ENCODE measurements around the gene CELF2. TPM values are rescaled to one million over a fixed set of nuclear protein-coding genes. Genes with fewer than 3 reads are reported as not detected.

CELF2 gene
- polyA plus RNA-seq, 1 donor from 2014 or later, result 55.5 TPM

- Histone ChIP-seq H3K9me3 (ENCODE audit: low read length) (no peaks in the 10 kb centered on the region), H4K20me1 (ENCODE audit: insufficient read depth) (no peaks in the 10 kb centered on the region), H3K9ac (ENCODE audit: low read length) (no peak overlapping the region), H3K79me2 (replicated peaks; ENCODE audit: insufficient read depth, low read length) (no peaks in the 10 kb centered on the region), H3F3A (ENCODE audit: insufficient read depth, low read length, poor library complexity, severe bottlenecking) (no peaks in the 10 kb centered on the region), H2AFZ (ENCODE audit: low read depth, low read length) (no peak overlapping the region), H3K27ac (ENCODE audit: low read length) (no peak overlapping the region), H3K4me2 (ENCODE audit: low read length) (no peak overlapping the region), H3K4me3 (ENCODE audit: low read length) (no peak overlapping the region), H3K36me3 (ENCODE audit: insufficient read depth, low read length) (peaks cover 3% of the 10 kb centered on the region), H3K27me3 (ENCODE audit: insufficient read depth, low read depth, low read length) (no peaks in the 10 kb centered on the region), H3K9me2 (ENCODE audit: insufficient read depth, low read length) (no peaks in the 10 kb centered on the region)
- TF ChIP-seq SMC3 (conservative IDR thresholded peaks at IDR 0.05; ENCODE audit: poor library complexity) (no peak), EP300 (conservative IDR thresholded peaks at IDR 0.05; ENCODE audit: poor library complexity, severe bottlenecking) (no peak), REST (IDR thresholded peaks at IDR 0.05; ENCODE audit: borderline replicate concordance) (no peak), MXI1 (conservative IDR thresholded peaks at IDR 0.05; ENCODE audit: poor library complexity, severe bottlenecking) (no peak), TAF1 (IDR thresholded peaks at IDR 0.05; ENCODE audit: low read depth) (no peak), EZH2 (IDR thresholded peaks at IDR 0.05; ENCODE audit: borderline replicate concordance, insufficient read depth, low read length, poor library complexity, severe bottlenecking) (no peak), CTCF (IDR thresholded peaks at IDR 0.05; ENCODE audit: poor library complexity, severe bottlenecking) (no peak), RAD21 (conservative IDR thresholded peaks at IDR 0.05) (no peak), POLR2AphosphoS5 (IDR thresholded peaks at IDR 0.05) (no peak)
Observed at GRCh38 chr10:11335167-11335652, 317.5 kb downstream of the CELF2 start.

- H3K9me2 ChIP-seq (ENCODE audit: insufficient read depth, low read length), result no peaks in the 10 kb centered on the region
- no peak overlapping the region for H3K4me2 ChIP-seq (ENCODE audit: low read length)
- H3K27me3 ChIP-seq (ENCODE audit: insufficient read depth, low read depth, low read length), result no peaks in the 10 kb centered on the region
- H3K27ac ChIP-seq (ENCODE audit: low read length), result peak overlapping the region; percentile 59
- H3K9me3 ChIP-seq (ENCODE audit: low read length), result no peaks in the 10 kb centered on the region
- no peaks in the 10 kb centered on the region for H3K79me2 ChIP-seq (replicated peaks; ENCODE audit: insufficient read depth, low read length)
- peaks cover 3% of the 10 kb centered on the region for H3K36me3 ChIP-seq (ENCODE audit: insufficient read depth, low read length)
- H3K9ac ChIP-seq (ENCODE audit: low read length), result no peak overlapping the region
- TF ChIP-seq POLR2AphosphoS5 (IDR thresholded peaks at IDR 0.05) (no peak), REST (IDR thresholded peaks at IDR 0.05; ENCODE audit: borderline replicate concordance) (no peak), EZH2 (IDR thresholded peaks at IDR 0.05; ENCODE audit: borderline replicate concordance, insufficient read depth, low read length, poor library complexity, severe bottlenecking) (no peak), RAD21 (conservative IDR thresholded peaks at IDR 0.05) (no peak), EP300 (conservative IDR thresholded peaks at IDR 0.05; ENCODE audit: poor library complexity, severe bottlenecking) (no peak), CTCF (IDR thresholded peaks at IDR 0.05; ENCODE audit: poor library complexity, severe bottlenecking) (no peak), TAF1 (IDR thresholded peaks at IDR 0.05; ENCODE audit: low read depth) (no peak), SMC3 (conservative IDR thresholded peaks at IDR 0.05; ENCODE audit: poor library complexity) (no peak), MXI1 (conservative IDR thresholded peaks at IDR 0.05; ENCODE audit: poor library complexity, severe bottlenecking) (no peak)
- H3K4me3 ChIP-seq (ENCODE audit: low read length), result no peak overlapping the region
- H3F3A ChIP-seq (ENCODE audit: insufficient read depth, low read length, poor library complexity, severe bottlenecking), result no peaks in the 10 kb centered on the region
- no peak overlapping the region for H2AFZ ChIP-seq (ENCODE audit: low read depth, low read length)
- no peaks in the 10 kb centered on the region for H4K20me1 ChIP-seq (ENCODE audit: insufficient read depth)
Observed at GRCh38 chr10:11335881-11336430, 318.3 kb downstream of the CELF2 start.
